IPS-NIHi11 (cell line): ENCODE data around the gene C1orf21.
A peak's percentile ranks its signal among the peaks of the same experiment; 100 is the strongest.

Experiments used
- DNase-seq: peaks from one replicate; pipeline ENCODE4 v3.0.0; 2012; ENCODE audit warnings: mixed read lengths, low spot score

The C1orf21 gene

GRCh38 chr1:184387476-184388318, 868 bp downstream of the C1orf21 start:
- DNase-seq: peak; percentile 50

GRCh38 chr1:184388319-184388889, 1.6 kb downstream of the C1orf21 start:
- no peak for DNase-seq

- no peak for DNase-seq
These were observed 2.1 kb downstream of the C1orf21 start for GRCh38 chr1:184388971-184389370.

GRCh38 chr1:184389446-184389845, 2.6 kb downstream of the C1orf21 start:
- DNase-seq: no peak

- no peak for DNase-seq
These were observed 4.1 kb downstream of the C1orf21 start for GRCh38 chr1:184390889-184391288.

GRCh38 chr1:184392067-184392466, 5.2 kb downstream of the C1orf21 start:
- DNase-seq: no peak

- DNase-seq: no peak
These were observed 6.1 kb downstream of the C1orf21 start for GRCh38 chr1:184392779-184393522.

- no peak for DNase-seq
These were observed 7.1 kb downstream of the C1orf21 start for GRCh38 chr1:184393962-184394361.

GRCh38 chr1:184395370-184395769, 8.5 kb downstream of the C1orf21 start:
- DNase-seq: no peak

- DNase-seq: no peak
These were observed 9.2 kb downstream of the C1orf21 start for GRCh38 chr1:184395937-184396480.

- DNase-seq: no peak
These were observed 12.5 kb downstream of the C1orf21 start for GRCh38 chr1:184399192-184399847.

GRCh38 chr1:184403961-184404726, 17.3 kb downstream of the C1orf21 start:
- DNase-seq: no peak

- DNase-seq: no peak
These were observed 17.8 kb downstream of the C1orf21 start for GRCh38 chr1:184404727-184405027.

GRCh38 chr1:184405094-184405800, 18.4 kb downstream of the C1orf21 start:
- DNase-seq: no peak

- no peak for DNase-seq
These were observed 18.9 kb downstream of the C1orf21 start for GRCh38 chr1:184405801-184406142.

GRCh38 chr1:184406479-184406878, 19.6 kb downstream of the C1orf21 start:
- no peak for DNase-seq

GRCh38 chr1:184407816-184408510, 21.1 kb downstream of the C1orf21 start:
- DNase-seq: no peak

- DNase-seq: no peak
These were observed 21.8 kb downstream of the C1orf21 start for GRCh38 chr1:184408580-184408979.

- DNase-seq: no peak
These were observed 22.2 kb downstream of the C1orf21 start for GRCh38 chr1:184409011-184409410.

GRCh38 chr1:184412472-184412871, 25.6 kb downstream of the C1orf21 start:
- no peak for DNase-seq
